ENCODE data around the gene ELL. TPM values are rescaled to one million over a fixed set of nuclear protein-coding genes. Genes with fewer than 3 reads are reported as not detected.

ELL gene
- polyA plus RNA-seq, 1 of the 3 experiments (the other 2 are of a cell fraction) = 7.4 TPM

DNA sequence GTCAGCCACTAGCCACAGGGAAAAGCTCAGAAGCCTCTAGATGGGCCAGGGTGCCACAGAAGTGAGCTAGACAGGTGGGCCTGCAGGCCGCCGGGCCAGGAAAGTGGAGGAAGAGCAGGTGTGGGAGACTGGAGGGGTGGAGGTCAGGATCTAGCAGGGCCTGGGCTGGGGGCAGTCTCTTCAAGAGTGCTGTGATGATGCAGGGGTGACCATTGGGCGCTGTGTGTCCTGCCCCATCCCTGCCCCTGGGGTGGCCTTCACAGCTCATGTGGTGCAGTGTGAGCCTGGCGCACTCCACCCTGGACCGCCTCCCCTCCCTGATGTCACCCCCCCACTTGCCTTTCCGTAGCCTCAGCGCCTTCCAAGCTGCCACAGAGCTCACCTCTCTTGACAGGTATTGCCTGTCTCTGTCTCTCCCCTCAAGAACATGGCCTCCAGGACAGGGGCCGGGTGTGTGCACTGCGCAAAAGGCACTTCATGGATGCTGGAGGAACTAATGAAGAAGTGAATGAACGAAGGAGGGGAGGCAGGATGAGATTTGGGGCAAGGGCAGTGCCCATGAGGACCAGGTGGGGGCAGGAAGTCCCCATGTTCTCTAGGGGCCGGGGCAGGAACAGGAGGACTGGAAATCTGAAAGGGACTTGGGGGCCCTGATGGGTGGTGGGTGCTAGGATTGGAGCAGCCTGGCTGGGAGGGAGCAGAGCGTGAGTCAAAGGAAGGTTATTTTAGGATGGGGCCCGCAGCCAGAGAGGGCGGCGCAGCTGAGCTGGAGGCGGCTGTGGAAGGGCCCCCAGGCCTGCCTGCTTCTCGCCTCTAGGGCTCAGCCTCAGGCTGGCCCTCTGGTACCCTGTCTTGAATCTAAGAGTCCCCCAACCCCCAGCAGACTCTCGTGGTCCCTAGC is 96.1 kb downstream of the ELL start:
- H3K9me3 ChIP-seq = no peaks in the 10 kb centered on the region
- no peak for DNase-seq
- POLR2A ChIA-PET = interaction anchor here (0.8 kb wide), 1 partner anchor 13 kb away, joined by 3 read pairs; no protein-coding TSS in a partner anchor

More for the DNA sequence above, 96.1 kb downstream of the ELL start:
- peaks cover 51% of the 10 kb centered on the region for H3K79me2 ChIP-seq (ENCODE audit: insufficient read depth)
- peaks cover 0 to 9% of the 10 kb centered on the region in 2 experiments for H3K36me3 ChIP-seq (replicated peaks in 1 of 2; ENCODE audit: control insufficient read depth in 1 of 2, insufficient read depth in 2 of 2, low read length in 1 of 2)
- H2AFZ ChIP-seq (ENCODE audit: low read depth) = no peak overlapping the region
- peaks cover 23 to 52% of the 10 kb centered on the region in 2 experiments; a peak in 2 of 4 replicates for H3K4me1 ChIP-seq (ENCODE audit: control insufficient read depth in 1 of 2, insufficient read depth in 2 of 2, low read depth in 1 of 2, low read length in 1 of 2)
- no peak for TF ChIP-seq TEAD4 (IDR thresholded peaks at IDR 0.05; ENCODE audit: borderline replicate concordance, insufficient read depth)
- TF ChIP-seq, protein P1, sequence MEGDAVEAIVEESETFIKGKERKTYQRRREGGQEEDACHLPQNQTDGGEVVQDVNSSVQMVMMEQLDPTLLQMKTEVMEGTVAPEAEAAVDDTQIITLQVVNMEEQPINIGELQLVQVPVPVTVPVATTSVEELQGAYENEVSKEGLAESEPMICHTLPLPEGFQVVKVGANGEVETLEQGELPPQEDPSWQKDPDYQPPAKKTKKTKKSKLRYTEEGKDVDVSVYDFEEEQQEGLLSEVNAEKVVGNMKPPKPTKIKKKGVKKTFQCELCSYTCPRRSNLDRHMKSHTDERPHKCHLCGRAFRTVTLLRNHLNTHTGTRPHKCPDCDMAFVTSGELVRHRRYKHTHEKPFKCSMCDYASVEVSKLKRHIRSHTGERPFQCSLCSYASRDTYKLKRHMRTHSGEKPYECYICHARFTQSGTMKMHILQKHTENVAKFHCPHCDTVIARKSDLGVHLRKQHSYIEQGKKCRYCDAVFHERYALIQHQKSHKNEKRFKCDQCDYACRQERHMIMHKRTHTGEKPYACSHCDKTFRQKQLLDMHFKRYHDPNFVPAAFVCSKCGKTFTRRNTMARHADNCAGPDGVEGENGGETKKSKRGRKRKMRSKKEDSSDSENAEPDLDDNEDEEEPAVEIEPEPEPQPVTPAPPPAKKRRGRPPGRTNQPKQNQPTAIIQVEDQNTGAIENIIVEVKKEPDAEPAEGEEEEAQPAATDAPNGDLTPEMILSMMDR (IDR thresholded peaks at IDR 0.05) = no peak
- no peak for TF ChIP-seq FOSL2 (IDR thresholded peaks at IDR 0.05; ENCODE audit: borderline replicate concordance, low read depth)
- TF ChIP-seq, protein P2, sequence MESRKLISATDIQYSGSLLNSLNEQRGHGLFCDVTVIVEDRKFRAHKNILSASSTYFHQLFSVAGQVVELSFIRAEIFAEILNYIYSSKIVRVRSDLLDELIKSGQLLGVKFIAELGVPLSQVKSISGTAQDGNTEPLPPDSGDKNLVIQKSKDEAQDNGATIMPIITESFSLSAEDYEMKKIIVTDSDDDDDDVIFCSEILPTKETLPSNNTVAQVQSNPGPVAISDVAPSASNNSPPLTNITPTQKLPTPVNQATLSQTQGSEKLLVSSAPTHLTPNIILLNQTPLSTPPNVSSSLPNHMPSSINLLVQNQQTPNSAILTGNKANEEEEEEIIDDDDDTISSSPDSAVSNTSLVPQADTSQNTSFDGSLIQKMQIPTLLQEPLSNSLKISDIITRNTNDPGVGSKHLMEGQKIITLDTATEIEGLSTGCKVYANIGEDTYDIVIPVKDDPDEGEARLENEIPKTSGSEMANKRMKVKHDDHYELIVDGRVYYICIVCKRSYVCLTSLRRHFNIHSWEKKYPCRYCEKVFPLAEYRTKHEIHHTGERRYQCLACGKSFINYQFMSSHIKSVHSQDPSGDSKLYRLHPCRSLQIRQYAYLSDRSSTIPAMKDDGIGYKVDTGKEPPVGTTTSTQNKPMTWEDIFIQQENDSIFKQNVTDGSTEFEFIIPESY (IDR thresholded peaks at IDR 0.05; ENCODE audit: borderline replicate concordance, low read depth) = no peak
- no peak for TF ChIP-seq TCF12 (IDR thresholded peaks at IDR 0.05)
- no peak for TF ChIP-seq ELF1 (IDR thresholded peaks at IDR 0.05)
- TF ChIP-seq GABPA (IDR thresholded peaks at IDR 0.05; ENCODE audit: low read depth) = no peak
- no peak for TF ChIP-seq SIN3A (IDR thresholded peaks at IDR 0.05; ENCODE audit: borderline replicate concordance, low read depth, low read length)
- TF ChIP-seq EP300 (IDR thresholded peaks at IDR 0.05; ENCODE audit: borderline replicate concordance in 1 of 2, low read depth in 1 of 2, low read length in 1 of 2) = no peak
- TF ChIP-seq FOXM1 (IDR thresholded peaks at IDR 0.05; ENCODE audit: low read depth) = no peak
- H3F3A ChIP-seq (replicated peaks; ENCODE audit: insufficient read depth) = no peaks in the 10 kb centered on the region
- H3K4me2 ChIP-seq = peak overlapping the region; percentile 52; the same call in 1 of the 2 replicates
- H3K27ac ChIP-seq (ENCODE audit: low read depth in 2 of 2, low read length in 1 of 2) = peak overlapping the region in 1 of 2 experiments; percentile 47; a peak in 3 of 4 replicates
- peaks cover 50% of the 10 kb centered on the region for H4K20me1 ChIP-seq (ENCODE audit: insufficient read depth)
- no peaks in the 10 kb centered on the region for H3K9me2 ChIP-seq
- no peak overlapping the region for H3K9ac ChIP-seq
- H3K27me3 ChIP-seq (ENCODE audit: insufficient read depth) = no peaks in the 10 kb centered on the region
- CTCF ChIA-PET = interaction anchor here (0.6 to 1.3 kb wide), 4 partner anchors 15 to 147 kb away, joined by 3 to 6 read pairs (median 4); no protein-coding TSS in a partner anchor
- no peak overlapping the region for H3K4me3 ChIP-seq (ENCODE audit: low read depth in 2 of 2, low read length in 1 of 2)
- 86% methylated on average over 17 of the region's 18 CpGs for WGBS (ENCODE audit: low lambda C conversion rate)
